Limb (tissue), 2 donors: ENCODE measurements around the gene TAC3.
"Not testable (repeated sequence)": the region's sequence is repeated elsewhere in the genome, so short reads cannot be mapped to it uniquely, and the experiment has no call there.

Experiments used
- DNase-seq, 2 donors: peaks; one replicate each; pipeline ENCODE4 v3.0.0-alpha.2; 2016; ENCODE audit errors: extremely low spot score in 2 of 2

Gene TAC3

GRCh38 chr12:57016348-57016747 is at the start of gene TAC3:
Gene TAC3, minus strand, starts transcription at chr12:57016529. Its CDS starts 732 bp downstream, at chr12:57015797.
- no peak for DNase-seq

- no peak for DNase-seq
These were observed 47.8 kb upstream of the TAC3 start for GRCh38 chr12:57063991-57064685.

GRCh38 chr12:57058454-57058853 is 42.1 kb upstream of the TAC3 start:
- no peak for DNase-seq

GRCh38 chr12:57057067-57057751 is 40.9 kb upstream of the TAC3 start:
- no peak for DNase-seq

GRCh38 chr12:57055824-57056223 is 39.5 kb upstream of the TAC3 start:
- no peak for DNase-seq

- DNase-seq: not testable (repeated sequence)
These were observed 37.6 kb upstream of the TAC3 start for GRCh38 chr12:57053901-57054300.

- not testable (repeated sequence) for DNase-seq
These were observed 36.8 kb upstream of the TAC3 start for GRCh38 chr12:57053146-57053545.

GRCh38 chr12:57051011-57051410 is 34.7 kb upstream of the TAC3 start:
- no peak for DNase-seq

GRCh38 chr12:57049890-57050289 is 33.6 kb upstream of the TAC3 start, which contains the start of gene MYO1A:
Gene MYO1A, minus strand, starts transcription at chr12:57050129. Its CDS starts 1,806 bp downstream, at chr12:57048323.
- no peak for DNase-seq

- DNase-seq: no peak
These were observed 32.8 kb upstream of the TAC3 start for GRCh38 chr12:57049119-57049446.

GRCh38 chr12:57048423-57049118 is 32.2 kb upstream of the TAC3 start:
- DNase-seq: no peak

- DNase-seq: no peak
These were observed 31.7 kb upstream of the TAC3 start for GRCh38 chr12:57047981-57048380.

GRCh38 chr12:57046947-57047890 is 30.9 kb upstream of the TAC3 start:
- DNase-seq: no peak

- peak in 1 of 2 donors; percentile 41 for DNase-seq
These were observed 29.9 kb upstream of the TAC3 start for GRCh38 chr12:57046086-57046791.

- no peak for DNase-seq
These were observed 28.6 kb upstream of the TAC3 start for GRCh38 chr12:57044889-57045288.

- DNase-seq: no peak
These were observed 28.1 kb upstream of the TAC3 start for GRCh38 chr12:57044468-57044867.

GRCh38 chr12:57042695-57043094 is 26.4 kb upstream of the TAC3 start:
- DNase-seq: no peak

GRCh38 chr12:57040750-57041149 is 24.4 kb upstream of the TAC3 start:
- DNase-seq: no peak

GRCh38 chr12:57040211-57040610 is 23.9 kb upstream of the TAC3 start:
- DNase-seq: no peak

GRCh38 chr12:57039016-57039798 is 22.9 kb upstream of the TAC3 start:
- no peak for DNase-seq
